Activated CD8-positive, alpha-beta T cell treated with anti-CD3 and anti-CD28 coated beads, Interleukin-2, amount 10 ng/mL, durations not matched to agents 7 days and 5 days (primary cell): Measurements from ENCODE around the gene SLC66A3. TPM values are rescaled to one million over a fixed set of nuclear protein-coding genes. Genes with fewer than 3 reads are reported as not detected.
A peak's percentile ranks its signal among the peaks of the same experiment; 100 is the strongest.

Experiments used
- ATAC-seq: fragments of 150-1000 bp; cut with Tn5 transposase; one replicate; pipeline ENCODE4 v1.10.0; 2021; ENCODE audit warnings: moderate library complexity
- CTCF ChIA-PET: fragments of 350-600 bp; sonication (Branson Sonifier 250); formaldehyde crosslinking; loops from one replicate; lab custom pipeline; 2021; ENCODE audit warnings: antibody characterized with exemption; lab: Charles Lee
- POLR2A ChIA-PET: fragments of 350-600 bp; sonication (Branson Sonifier 250); formaldehyde crosslinking; loops from one replicate; lab custom pipeline; 2021; ENCODE audit warnings: antibody characterized with exemption; lab: Charles Lee
- DNase-seq: peaks from one replicate; pipeline ENCODE4 v3.0.0-alpha.2; 2020
- H3K27ac Mint-ChIP-seq: one replicate; pipeline ENCODE4 v1.8.0; 2021; ENCODE audit warnings: mild to moderate bottlenecking, mixed read lengths
- H3K27me3 Mint-ChIP-seq: one replicate; pipeline ENCODE4 v1.8.0; 2021; ENCODE audit warnings: low read depth, mixed read lengths
- H3K36me3 Mint-ChIP-seq: one replicate; pipeline ENCODE4 v1.8.0; 2021; ENCODE audit warnings: low read depth, mixed read lengths
- H3K4me1 Mint-ChIP-seq: one replicate; pipeline ENCODE4 v1.8.0; 2021; ENCODE audit warnings: low read depth, mixed read lengths
- H3K4me3 Mint-ChIP-seq: one replicate; pipeline ENCODE4 v1.8.0; 2021; ENCODE audit warnings: mild to moderate bottlenecking, mixed read lengths
- H3K9me3 Mint-ChIP-seq: one replicate; pipeline ENCODE4 v1.8.0; 2022; ENCODE audit warnings: mixed read lengths; ENCODE audit not compliant: insufficient read depth
- total RNA-seq, 2 experiments: library from RNA; stranded (reverse); gene quantifications; one replicate each; pipeline ENCODE4 v1.2.3, GENCODE V29; 2021

Gene SLC66A3
- total RNA-seq = 10 to 100 TPM; 14.3 to 16.9 TPM

- CTCF ChIA-PET = interaction anchor here (0.9 to 1.7 kb wide), 3 partner anchors 23 to 432 kb away, joined by 3 to 11 read pairs (median 3); a partner anchor contains a TSS
- no peaks in the 10 kb centered on the region for H3K36me3 Mint-ChIP-seq
- POLR2A ChIA-PET = interaction anchor here (0.6 to 1.0 kb wide), 5 partner anchors 23 to 310 kb away, joined by 3 to 4 read pairs (median 4); partner anchors contain the start of genes E2F6 and ROCK2
- ATAC-seq = peak; percentile 88
- no peaks in the 10 kb centered on the region for H3K9me3 Mint-ChIP-seq
- H3K4me3 Mint-ChIP-seq = peak within 1 kb of the TSS; percentile 79
- H3K4me1 Mint-ChIP-seq = peaks cover 19% of the 10 kb centered on the region
- peak; percentile 80 for DNase-seq
- H3K27ac Mint-ChIP-seq = peak within 1 kb of the TSS; percentile 87
- H3K27me3 Mint-ChIP-seq = no peaks in the 10 kb centered on the region
These were observed at the start of gene SLC66A3 for GRCh38 chr2:11155381-11156035. Gene SLC66A3, plus strand, starts transcription at chr2:11155467. Its CDS starts 80 bp downstream, at chr2:11155547.

DNA sequence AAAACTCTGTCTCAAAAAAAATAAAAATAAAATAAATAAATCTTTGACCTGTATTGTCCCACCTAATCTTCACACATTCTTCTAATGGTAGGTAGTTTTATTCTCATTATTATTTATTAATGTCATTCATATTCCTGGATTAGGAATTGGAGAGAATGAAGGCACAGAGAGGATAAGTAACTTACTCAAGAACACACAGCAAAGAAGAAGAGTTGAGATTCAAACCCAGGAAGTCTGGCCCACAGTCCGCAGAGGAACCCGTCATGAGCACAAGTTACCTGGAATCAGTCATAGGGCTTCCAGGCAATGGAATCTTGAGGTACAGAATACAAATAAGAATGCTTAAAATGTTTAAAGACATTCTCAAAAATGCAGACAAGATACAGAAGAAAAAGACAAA lies 46.3 kb upstream of the SLC66A3 start:
- Mint-ChIP-seq H3K4me3 (no peak overlapping the region), H3K9me3 (peaks cover 6% of the 10 kb centered on the region), H3K27ac (no peak overlapping the region), H3K4me1 (peaks cover 6% of the 10 kb centered on the region), H3K36me3 (no peaks in the 10 kb centered on the region), H3K27me3 (peaks cover 5% of the 10 kb centered on the region)
- ChIA-PET CTCF (interaction anchor here (1.2 kb wide), 1 partner anchor 15 kb away, joined by 3 read pairs; no protein-coding TSS in a partner anchor), POLR2A (no interaction called here)
- no peak for ATAC-seq
- DNase-seq = no peak

DNA sequence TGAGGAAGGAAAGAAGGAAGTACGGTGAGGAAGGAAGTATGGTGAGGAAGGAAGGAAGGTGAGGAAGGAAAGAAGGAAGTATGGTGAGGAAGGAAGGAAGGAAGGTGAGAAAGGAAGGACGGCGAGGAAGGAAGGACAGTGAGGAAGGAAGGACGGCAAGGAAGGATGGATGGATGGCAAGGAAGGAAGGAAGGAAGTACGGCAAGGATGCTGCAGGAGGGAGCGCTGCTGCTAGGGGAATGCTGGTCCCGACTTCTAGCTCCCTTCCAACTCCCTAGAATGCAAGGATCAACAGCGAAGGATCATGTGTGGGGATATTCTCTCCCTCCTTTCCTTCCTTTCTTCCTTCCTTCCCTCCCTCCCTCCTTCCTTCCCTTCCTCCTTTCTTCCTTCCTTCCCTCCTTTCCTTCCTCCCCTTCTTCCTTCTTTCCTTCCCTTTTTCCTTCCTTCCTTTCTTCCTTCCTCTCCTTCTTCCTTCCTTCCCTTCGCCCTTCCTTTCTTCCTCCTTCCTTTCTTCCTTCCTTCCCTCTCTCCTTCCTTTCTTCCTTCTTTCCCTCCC lies 42.3 kb upstream of the SLC66A3 start:
- H3K36me3 Mint-ChIP-seq = no peaks in the 10 kb centered on the region
- ChIA-PET CTCF (no interaction called here), POLR2A (no interaction called here)
- H3K4me1 Mint-ChIP-seq = no peaks in the 10 kb centered on the region
- peaks cover 5% of the 10 kb centered on the region for H3K27me3 Mint-ChIP-seq
- H3K9me3 Mint-ChIP-seq = peaks cover 6% of the 10 kb centered on the region
- H3K27ac Mint-ChIP-seq = no peak overlapping the region
- DNase-seq (no peak), ATAC-seq (no peak)
- no peak overlapping the region for H3K4me3 Mint-ChIP-seq

- Mint-ChIP-seq H3K36me3 (no peaks in the 10 kb centered on the region), H3K4me1 (no peaks in the 10 kb centered on the region), H3K4me3 (no peak overlapping the region), H3K27ac (no peak overlapping the region), H3K27me3 (no peaks in the 10 kb centered on the region), H3K9me3 (peaks cover 1% of the 10 kb centered on the region)
- ATAC-seq (no peak), DNase-seq (no peak)
- CTCF ChIA-PET = no interaction called here
- POLR2A ChIA-PET = no interaction called here
These were observed 37.5 kb upstream of the SLC66A3 start for GRCh38 chr2:11117776-11118175.

- Mint-ChIP-seq H3K4me1 (no peaks in the 10 kb centered on the region), H3K4me3 (no peak overlapping the region), H3K9me3 (no peaks in the 10 kb centered on the region), H3K27ac (no peak overlapping the region), H3K36me3 (no peaks in the 10 kb centered on the region), H3K27me3 (no peaks in the 10 kb centered on the region)
- ChIA-PET POLR2A (no interaction called here), CTCF (interaction anchor here (1.3 kb wide), 1 partner anchor 11 kb away, joined by 3 read pairs; no protein-coding TSS in a partner anchor)
- ATAC-seq (no peak), DNase-seq (no peak)
These were observed 36.5 kb upstream of the SLC66A3 start for GRCh38 chr2:11118761-11119160.

DNA sequence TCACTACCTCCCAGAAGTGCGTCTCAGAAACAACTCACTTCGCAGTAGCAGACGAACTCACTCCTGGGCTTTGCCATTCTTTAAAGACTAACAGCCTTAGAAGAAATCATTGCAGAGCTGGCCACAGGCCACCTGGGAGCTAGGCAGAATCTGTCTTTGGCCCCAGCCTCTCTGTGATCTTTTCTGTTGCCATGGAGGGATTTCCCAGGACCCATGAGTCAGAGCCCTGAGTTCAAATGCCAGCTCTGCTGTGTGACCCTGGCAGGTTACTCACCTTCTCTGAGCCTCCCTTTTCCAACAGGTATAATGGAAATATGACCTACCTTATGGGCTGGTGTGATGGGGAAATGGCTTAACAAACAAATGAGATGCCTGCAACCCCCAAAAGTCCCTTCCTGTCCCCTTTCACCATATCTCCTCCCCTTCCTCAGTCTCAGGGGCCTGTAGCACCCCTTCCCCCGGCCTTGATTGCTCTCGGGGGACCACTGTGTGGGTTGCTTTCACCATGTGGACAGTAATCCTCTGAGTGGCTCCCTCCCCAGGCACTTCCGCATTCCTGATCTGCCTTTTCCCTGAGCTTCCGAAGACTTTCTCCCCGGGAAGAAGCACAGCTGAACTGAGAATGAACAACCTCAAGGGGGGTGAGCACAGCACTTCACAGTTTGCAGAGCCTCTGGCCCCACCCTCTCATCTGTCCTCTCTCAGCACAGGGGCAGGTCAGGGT lies 34.0 kb upstream of the SLC66A3 start:
- Mint-ChIP-seq H3K4me3 (no peak overlapping the region), H3K27ac (no peak overlapping the region), H3K9me3 (no peaks in the 10 kb centered on the region), H3K36me3 (no peaks in the 10 kb centered on the region), H3K4me1 (no peaks in the 10 kb centered on the region), H3K27me3 (peaks cover 4% of the 10 kb centered on the region)
- ChIA-PET POLR2A (no interaction called here), CTCF (interaction anchor here (1.2 to 2.2 kb wide), 2 partner anchors 10 to 286 kb away, joined by 3 to 4 read pairs; no protein-coding TSS in a partner anchor)
- DNase-seq = no peak
- ATAC-seq = no peak

- H3K4me1 Mint-ChIP-seq = no peaks in the 10 kb centered on the region
- no peaks in the 10 kb centered on the region for H3K9me3 Mint-ChIP-seq
- H3K4me3 Mint-ChIP-seq = no peak overlapping the region
- ChIA-PET CTCF (interaction anchor here (2.2 kb wide), 1 partner anchor 286 kb away, joined by 4 read pairs; no protein-coding TSS in a partner anchor), POLR2A (no interaction called here)
- no peaks in the 10 kb centered on the region for H3K36me3 Mint-ChIP-seq
- H3K27me3 Mint-ChIP-seq = peaks cover 4% of the 10 kb centered on the region
- H3K27ac Mint-ChIP-seq = no peak overlapping the region
- no peak for DNase-seq
- no peak for ATAC-seq
These were observed 33.5 kb upstream of the SLC66A3 start for GRCh38 chr2:11121823-11122155.

DNA sequence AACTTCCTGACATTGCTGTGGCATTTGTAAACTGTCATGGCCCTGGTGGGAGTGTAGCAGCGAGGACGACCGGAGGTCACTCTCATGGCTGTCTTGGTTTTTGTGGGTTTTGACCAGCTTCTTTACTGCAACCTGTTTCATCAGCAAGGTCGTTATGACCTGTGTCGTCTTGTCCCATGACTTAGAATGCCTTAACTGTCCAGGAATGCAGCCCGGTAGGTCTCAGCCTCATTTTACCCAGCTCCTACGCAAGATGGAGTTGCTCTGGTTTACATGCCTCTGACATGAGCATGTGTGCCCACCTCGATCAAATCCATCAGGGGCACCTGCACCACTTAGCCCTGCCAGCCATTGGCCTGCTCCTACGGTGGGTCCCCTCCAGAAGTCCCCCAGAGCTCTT lies 32.9 kb upstream of the SLC66A3 start:
- Mint-ChIP-seq H3K4me3 (no peak overlapping the region), H3K4me1 (no peaks in the 10 kb centered on the region), H3K27ac (no peak overlapping the region), H3K9me3 (no peaks in the 10 kb centered on the region), H3K36me3 (no peaks in the 10 kb centered on the region), H3K27me3 (peaks cover 4% of the 10 kb centered on the region)
- no peak for DNase-seq
- no peak for ATAC-seq
- POLR2A ChIA-PET = no interaction called here
- CTCF ChIA-PET = interaction anchor here (2.2 to 4.5 kb wide), 2 partner anchors 287 to 289 kb away, joined by 4 to 33 read pairs; no protein-coding TSS in a partner anchor

DNA sequence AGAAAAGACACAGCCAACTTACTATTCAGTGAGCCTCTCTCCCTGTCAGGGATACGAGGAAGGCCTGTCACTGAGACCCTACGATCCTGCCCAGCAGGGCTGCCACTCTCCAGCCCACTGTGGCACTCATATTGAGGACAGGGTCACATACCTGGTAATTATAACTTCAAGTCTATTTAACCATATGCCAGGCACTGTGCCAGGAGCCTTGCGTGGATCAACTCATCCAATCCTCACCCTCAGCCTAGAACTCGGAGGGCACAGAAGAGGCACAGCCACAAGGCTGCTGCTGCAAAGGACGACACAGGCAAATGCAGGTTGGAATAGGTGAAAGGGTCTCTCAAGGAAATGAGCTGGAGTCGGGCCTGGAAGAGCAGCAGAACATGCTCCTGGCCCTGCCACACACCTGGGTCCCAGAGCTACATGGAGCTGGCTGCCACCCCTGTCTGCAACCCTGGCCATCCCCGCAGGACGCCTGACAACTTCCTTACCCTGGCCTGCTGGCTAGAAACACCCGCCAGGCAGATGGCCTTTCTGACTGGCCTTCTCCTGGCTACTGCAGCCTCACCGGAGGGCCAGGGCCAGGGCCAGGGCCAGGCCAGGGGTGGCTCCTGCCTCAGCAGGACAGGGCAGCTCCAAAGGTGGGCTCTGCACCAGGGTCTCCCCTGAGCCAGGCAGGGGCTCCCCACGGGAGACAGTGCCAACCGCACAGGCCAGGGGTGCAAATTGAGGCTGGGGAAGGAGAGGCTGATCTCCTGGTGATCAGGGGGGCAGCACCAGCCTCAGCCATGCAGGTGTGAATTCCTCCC lies 32.1 kb upstream of the SLC66A3 start:
- POLR2A ChIA-PET = no interaction called here
- Mint-ChIP-seq H3K9me3 (no peaks in the 10 kb centered on the region), H3K27ac (no peak overlapping the region), H3K4me3 (no peak overlapping the region), H3K27me3 (peaks cover 6% of the 10 kb centered on the region), H3K36me3 (no peaks in the 10 kb centered on the region), H3K4me1 (peaks cover 3% of the 10 kb centered on the region)
- no peak for DNase-seq
- ATAC-seq = no peak
- CTCF ChIA-PET = interaction anchor here (0.8 to 4.5 kb wide), 6 partner anchors 9 to 461 kb away, joined by 3 to 33 read pairs (median 4); a partner anchor contains a TSS

DNA sequence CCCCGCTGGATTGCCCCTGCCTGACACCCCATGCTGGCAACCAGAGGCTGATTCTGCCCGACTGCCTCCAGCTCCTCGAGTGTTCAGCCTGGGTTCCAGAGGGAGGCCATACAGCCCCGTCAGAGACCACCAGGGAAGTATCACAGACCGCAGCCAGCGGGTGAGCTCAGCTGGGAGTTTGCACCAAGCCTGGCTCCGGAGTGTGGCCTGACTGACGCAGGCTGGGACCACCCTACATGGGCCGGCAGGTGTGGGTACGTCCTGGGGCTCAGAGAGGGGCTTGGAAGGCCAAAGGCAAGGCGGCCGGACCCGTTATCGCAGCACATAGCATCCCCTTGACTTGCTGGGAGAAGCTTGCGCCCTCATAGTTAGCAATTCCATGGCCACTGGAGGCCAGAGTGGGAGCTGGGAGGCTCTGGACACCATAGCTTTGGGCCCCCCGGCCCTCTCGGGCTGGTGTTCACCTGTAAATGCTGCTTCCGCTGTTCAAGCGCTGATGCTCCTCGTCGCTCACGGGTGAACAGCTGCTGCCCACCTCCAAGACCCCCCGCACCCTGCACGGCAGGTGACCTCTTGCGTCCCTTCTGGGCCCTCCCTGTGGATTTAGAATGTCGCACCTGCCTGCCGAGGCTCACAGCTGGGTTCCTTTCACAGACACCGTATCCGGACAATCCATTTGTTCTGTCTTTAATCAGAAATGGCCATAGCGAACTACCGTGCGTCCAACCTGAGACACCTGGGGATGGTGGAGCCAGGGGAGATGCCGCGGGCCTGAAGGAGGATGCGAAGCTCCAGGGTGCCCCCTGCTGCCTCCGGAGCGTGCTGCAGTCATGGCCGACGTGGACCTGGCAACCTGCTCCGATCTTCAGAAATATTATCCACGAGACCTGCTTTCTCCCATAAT lies 31.2 kb upstream of the SLC66A3 start:
- peaks cover 6% of the 10 kb centered on the region for H3K4me1 Mint-ChIP-seq
- CTCF ChIA-PET = interaction anchor here (0.8 to 4.5 kb wide), 17 partner anchors 8 to 460 kb away, joined by 3 to 33 read pairs (median 3); a partner anchor contains a TSS
- no peaks in the 10 kb centered on the region for H3K36me3 Mint-ChIP-seq
- peaks cover 6% of the 10 kb centered on the region for H3K27me3 Mint-ChIP-seq
- ATAC-seq (peak; percentile 64), DNase-seq (peak; percentile 69)
- POLR2A ChIA-PET = no interaction called here
- no peaks in the 10 kb centered on the region for H3K9me3 Mint-ChIP-seq
- no peak overlapping the region for H3K4me3 Mint-ChIP-seq
- H3K27ac Mint-ChIP-seq = no peak overlapping the region
